MM.1S (cell line): ENCODE data around the gene DYNC1H1.
A peak's percentile ranks its signal among the peaks of the same experiment; 100 is the strongest.

Experiments used
- DNase-seq: peaks from one replicate; pipeline ENCODE4 v3.0.0-alpha.2; 2015
- H2AFZ ChIP-seq: fragments of 300-600 bp; sonication (generic); 2 replicates; pipeline ENCODE4 v1.6.0; 2016; ENCODE audit warnings: antibody characterized with exemption, low read length
- H3F3A ChIP-seq: fragments of 300-600 bp; sonication (generic); 2 replicates; pipeline ENCODE4 v1.6.1; 2016; ENCODE audit warnings: mild to moderate bottlenecking, antibody characterized with exemption, low read length, moderate library complexity, mixed read lengths; ENCODE audit not compliant: insufficient read depth
- H3K27ac ChIP-seq: fragments of 300-600 bp; sonication (generic); 2 replicates; pipeline ENCODE4 v1.5.1; 2016; ENCODE audit warnings: mild to moderate bottlenecking, low read length
- H3K27me3 ChIP-seq: fragments of 300-600 bp; sonication (generic); replicated peaks from 2 replicates; pipeline ENCODE4 v1.6.0; 2016; ENCODE audit warnings: low read length; ENCODE audit not compliant: insufficient read depth
- H3K36me3 ChIP-seq: fragments of 300-600 bp; sonication (generic); replicated peaks from 2 replicates; pipeline ENCODE4 v1.6.1; 2016; ENCODE audit warnings: mild to moderate bottlenecking, low read length, mixed read lengths; ENCODE audit not compliant: insufficient read depth
- H3K4me1 ChIP-seq: fragments of 300-600 bp; sonication (generic); 2 replicates; pipeline ENCODE4 v1.6.1; 2016; ENCODE audit warnings: low read length, mixed read lengths
- H3K4me2 ChIP-seq: fragments of 300-600 bp; sonication (generic); 2 replicates; pipeline ENCODE4 v1.6.0; 2016; ENCODE audit warnings: low read depth, low read length
- H3K4me3 ChIP-seq: fragments of 300-600 bp; sonication (generic); 2 replicates; pipeline ENCODE4 v1.5.1; 2016; ENCODE audit warnings: low read length, mixed read lengths
- H3K79me2 ChIP-seq: fragments of 300-600 bp; sonication (generic); 2 replicates; pipeline ENCODE4 v1.6.1; 2016; ENCODE audit warnings: mixed run types, low read length, mixed read lengths
- H3K9ac ChIP-seq: fragments of 300-600 bp; sonication (generic); 2 replicates; pipeline ENCODE4 v1.6.1; 2016; ENCODE audit warnings: low read length, mixed read lengths
- H3K9me2 ChIP-seq: fragments of 300-600 bp; sonication (generic); replicated peaks from 2 replicates; pipeline ENCODE4 v1.6.1; 2016; ENCODE audit warnings: mild to moderate bottlenecking, low read length, mixed read lengths; ENCODE audit not compliant: insufficient read depth
- H3K9me3 ChIP-seq: fragments of 300-600 bp; sonication (generic); replicated peaks from 2 replicates; pipeline ENCODE4 v1.6.1; 2016; ENCODE audit warnings: mild to moderate bottlenecking, low read length, mixed read lengths; ENCODE audit not compliant: insufficient read depth
- H4K20me1 ChIP-seq: fragments of 300-600 bp; sonication (generic); 2 replicates; pipeline ENCODE4 v1.6.1; 2016; ENCODE audit warnings: mild to moderate bottlenecking, low read length, moderate library complexity, mixed read lengths; ENCODE audit not compliant: insufficient read depth
- EZH2 ChIP-seq: fragments of 300-600 bp; sonication (generic); optimal IDR thresholded peaks from 2 replicates; pipeline ENCODE3; 2017; ENCODE audit warnings: low read depth, mild to moderate bottlenecking, antibody characterized with exemption, low read length, mixed read lengths
- EZH2phosphoT487 ChIP-seq: fragments of 300-600 bp; sonication (generic); IDR thresholded peaks from 2 replicates; pipeline ENCODE4 v1.6.1; 2018; ENCODE audit warnings: antibody characterized with exemption, low read length
- TF ChIP-seq, protein P1 (sequence below): fragments of 300-600 bp; sonication (generic); IDR thresholded peaks from 2 replicates; pipeline ENCODE4 v1.5.1; 2016; ENCODE audit warnings: antibody characterized with exemption, low read length, mixed read lengths

The DYNC1H1 gene

DNA sequence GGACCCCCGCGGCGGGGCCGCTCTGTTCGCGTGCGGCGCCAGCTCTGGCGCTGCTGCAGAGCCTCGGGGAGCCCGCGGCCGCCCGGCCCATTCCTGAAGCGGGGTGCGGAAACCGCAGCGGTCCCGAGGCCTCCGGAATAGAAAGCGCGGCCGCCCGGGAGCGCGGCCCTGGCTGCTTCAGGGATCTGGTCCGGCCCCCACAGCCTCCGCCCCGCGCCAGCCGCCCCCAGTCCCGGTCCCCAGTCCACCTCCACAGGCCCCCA lies 122.3 kb downstream of the DYNC1H1 start:
- Histone ChIP-seq H3K27me3 (no peaks in the 10 kb centered on the region), H3F3A (peaks cover 4% of the 10 kb centered on the region; the same call in 1 of the 2 replicates), H3K4me3 (peak overlapping the region; percentile 61), H3K27ac (peak overlapping the region; percentile 65; the same call in 1 of the 2 replicates), H3K4me2 (no peak overlapping the region), H3K9me2 (no peaks in the 10 kb centered on the region), H3K36me3 (peaks cover 4% of the 10 kb centered on the region; the same call in 1 of the 2 replicates), H3K9ac (peak overlapping the region; percentile 78), H4K20me1 (no peaks in the 10 kb centered on the region; the same call in 1 of the 2 replicates), H2AFZ (no peak overlapping the region), H3K4me1 (0 out of 2 replicates have a peak, but pooled peaks cover 5% of the 10 kb centered on the region), H3K79me2 (peaks cover 28% of the 10 kb centered on the region), H3K9me3 (no peaks in the 10 kb centered on the region)
- DNase-seq: no peak
- TF ChIP-seq EZH2: no peak
- TF ChIP-seq EZH2phosphoT487: no peak
- TF ChIP-seq, protein P1, sequence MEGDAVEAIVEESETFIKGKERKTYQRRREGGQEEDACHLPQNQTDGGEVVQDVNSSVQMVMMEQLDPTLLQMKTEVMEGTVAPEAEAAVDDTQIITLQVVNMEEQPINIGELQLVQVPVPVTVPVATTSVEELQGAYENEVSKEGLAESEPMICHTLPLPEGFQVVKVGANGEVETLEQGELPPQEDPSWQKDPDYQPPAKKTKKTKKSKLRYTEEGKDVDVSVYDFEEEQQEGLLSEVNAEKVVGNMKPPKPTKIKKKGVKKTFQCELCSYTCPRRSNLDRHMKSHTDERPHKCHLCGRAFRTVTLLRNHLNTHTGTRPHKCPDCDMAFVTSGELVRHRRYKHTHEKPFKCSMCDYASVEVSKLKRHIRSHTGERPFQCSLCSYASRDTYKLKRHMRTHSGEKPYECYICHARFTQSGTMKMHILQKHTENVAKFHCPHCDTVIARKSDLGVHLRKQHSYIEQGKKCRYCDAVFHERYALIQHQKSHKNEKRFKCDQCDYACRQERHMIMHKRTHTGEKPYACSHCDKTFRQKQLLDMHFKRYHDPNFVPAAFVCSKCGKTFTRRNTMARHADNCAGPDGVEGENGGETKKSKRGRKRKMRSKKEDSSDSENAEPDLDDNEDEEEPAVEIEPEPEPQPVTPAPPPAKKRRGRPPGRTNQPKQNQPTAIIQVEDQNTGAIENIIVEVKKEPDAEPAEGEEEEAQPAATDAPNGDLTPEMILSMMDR: no peak

DNA sequence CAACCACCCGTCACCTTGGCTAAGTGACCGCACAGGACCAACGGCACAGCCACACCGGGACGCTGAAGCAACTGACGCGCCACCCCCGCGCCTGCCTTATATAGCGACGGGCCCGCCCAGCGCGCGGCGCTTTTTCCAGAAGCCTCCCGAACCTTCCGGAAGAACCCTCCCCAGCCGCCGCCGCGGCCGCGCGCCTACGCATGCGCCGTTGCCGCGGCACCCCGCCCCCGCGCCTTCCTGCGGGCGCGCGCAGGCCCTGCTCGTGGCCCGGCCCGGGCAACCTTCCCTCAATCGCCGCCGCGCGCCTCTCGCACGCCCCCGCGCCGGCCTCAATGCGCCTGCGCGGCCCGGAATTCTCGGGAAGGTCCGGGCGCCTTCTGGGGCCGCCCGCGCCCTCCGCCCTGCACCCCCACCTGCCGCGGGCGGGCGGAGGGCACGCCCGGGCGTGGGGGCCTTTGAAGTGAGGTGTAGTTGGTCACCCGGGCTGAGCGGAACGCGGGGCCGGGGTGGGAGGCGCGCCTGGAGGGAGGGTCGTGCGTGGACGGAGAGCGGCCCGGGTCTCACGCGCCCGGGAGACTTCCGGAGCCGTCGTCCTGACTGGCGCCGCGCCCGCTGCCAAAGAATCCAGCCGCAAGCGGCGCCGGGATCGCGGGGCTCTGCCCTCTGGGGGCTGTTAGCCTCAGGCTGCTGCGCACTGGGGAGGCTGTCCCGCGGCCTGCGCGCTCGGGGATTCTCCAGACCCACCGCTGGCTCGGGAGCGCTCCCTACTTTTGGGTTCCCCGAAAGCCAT lies 122.8 kb downstream of the DYNC1H1 start, which contains the start of gene HSP90AA1:
TSS of gene HSP90AA1 (minus strand) at position 73 of the 790 bp plus-strand sequence. CDS start 666 bp downstream, outside the sequence.
- peak; percentile 87 for DNase-seq
- H3K9me2 ChIP-seq: no peaks in the 10 kb centered on the region
- peaks cover 4% of the 10 kb centered on the region; the same call in 1 of the 2 replicates for H3K36me3 ChIP-seq
- no peaks in the 10 kb centered on the region for H3K9me3 ChIP-seq
- peaks cover 28% of the 10 kb centered on the region for H3K79me2 ChIP-seq
- H3F3A ChIP-seq: peaks cover 4% of the 10 kb centered on the region; the same call in 1 of the 2 replicates
- 0 out of 2 replicates have a peak, but pooled peaks cover 5% of the 10 kb centered on the region for H3K4me1 ChIP-seq
- TF ChIP-seq, protein P1: no peak
- TF ChIP-seq EZH2phosphoT487: no peak
- TF ChIP-seq EZH2: no peak
- H3K4me2 ChIP-seq: peak within 1 kb of the TSS; percentile 74
- H3K27ac ChIP-seq: peak within 1 kb of the TSS; percentile 65; the same call in 1 of the 2 replicates
- H3K4me3 ChIP-seq: peak within 1 kb of the TSS; percentile 68
- H4K20me1 ChIP-seq: no peaks in the 10 kb centered on the region; the same call in 1 of the 2 replicates
- peak within 1 kb of the TSS; percentile 70 for H2AFZ ChIP-seq
- peak within 1 kb of the TSS; percentile 78 for H3K9ac ChIP-seq
- H3K27me3 ChIP-seq: no peaks in the 10 kb centered on the region

DNA sequence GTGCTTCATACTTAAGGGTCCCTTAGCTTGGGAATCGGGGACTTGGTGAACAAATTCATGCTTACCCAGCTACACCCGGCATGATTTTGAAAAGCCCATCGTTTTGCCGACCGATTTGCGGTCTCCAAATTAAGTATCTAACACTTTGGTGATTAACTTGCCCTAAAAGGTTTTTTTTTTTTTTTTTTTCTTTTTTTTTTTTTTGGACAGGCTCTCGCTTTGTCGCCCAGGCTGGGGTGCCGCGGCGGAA lies 123.3 kb downstream of the DYNC1H1 start:
- Histone ChIP-seq H3K9me2 (no peaks in the 10 kb centered on the region), H3K4me1 (0 out of 2 replicates have a peak, but pooled peaks cover 5% of the 10 kb centered on the region), H3K9me3 (no peaks in the 10 kb centered on the region), H3K4me2 (peak overlapping the region; percentile 63; the same call in 1 of the 2 replicates), H4K20me1 (no peaks in the 10 kb centered on the region; the same call in 1 of the 2 replicates), H3K4me3 (peak overlapping the region; percentile 68), H3K9ac (peak overlapping the region; percentile 75), H3K79me2 (peaks cover 28% of the 10 kb centered on the region), H3K36me3 (peaks cover 4% of the 10 kb centered on the region; the same call in 1 of the 2 replicates), H3K27me3 (no peaks in the 10 kb centered on the region), H3K27ac (peak overlapping the region; percentile 43; the same call in 1 of the 2 replicates), H3F3A (peaks cover 4% of the 10 kb centered on the region; the same call in 1 of the 2 replicates), H2AFZ (peak overlapping the region; percentile 70)
- no peak for DNase-seq
- no peak for TF ChIP-seq EZH2
